HUES6 (cell line): ENCODE measurements around the gene EMC9.

Experiments
- H3K27ac ChIP-seq: 2 replicates; pipeline ENCODE4 v1.7.0; 2013; ENCODE audit warnings: low read depth, mild to moderate bottlenecking, low read length, inconsistent platforms
- H3K27me3 ChIP-seq: 2 replicates; pipeline ENCODE4 v1.6.1; 2013; ENCODE audit warnings: low read length; ENCODE audit not compliant: control insufficient read depth, insufficient read depth
- H3K36me3 ChIP-seq: 2 replicates; pipeline ENCODE4 v1.6.1; 2013; ENCODE audit warnings: low read length; ENCODE audit not compliant: control insufficient read depth, insufficient read depth
- H3K4me1 ChIP-seq: 2 replicates; pipeline ENCODE4 v1.6.1; 2013; ENCODE audit warnings: low read length; ENCODE audit not compliant: control insufficient read depth, insufficient read depth
- H3K4me3 ChIP-seq: 2 replicates; pipeline ENCODE4 v1.5.1; 2013; ENCODE audit warnings: low read depth, low read length
- H3K9ac ChIP-seq: one replicate; pipeline ENCODE4 v1.6.1; 2013; ENCODE audit warnings: mild to moderate bottlenecking, low read length
- H3K9me3 ChIP-seq: 2 replicates; pipeline ENCODE4 v1.6.1; 2013; ENCODE audit warnings: low read depth, low read length; ENCODE audit not compliant: control insufficient read depth, insufficient read depth

EMC9 gene

GRCh38 chr14:24146453-24146977, 5.1 kb upstream of the EMC9 start, which contains the start of gene PSME2:
Gene PSME2 (minus strand): TSS chr14:24146610. CDS start chr14:24146581, 29 bp downstream.
- peak within 1 kb of the TSS; percentile 90 for H3K4me3 ChIP-seq
- no peaks in the 10 kb centered on the region for H3K9me3 ChIP-seq
- no peaks in the 10 kb centered on the region for H3K27me3 ChIP-seq
- peak within 1 kb of the TSS; percentile 82 for H3K9ac ChIP-seq
- H3K27ac ChIP-seq: peak within 1 kb of the TSS; percentile 38; the same call in 1 of the 2 replicates
- peaks cover 37% of the 10 kb centered on the region for H3K36me3 ChIP-seq
- H3K4me1 ChIP-seq: peaks cover 14% of the 10 kb centered on the region

GRCh38 chr14:24145690-24146452, 4.5 kb upstream of the EMC9 start:
- H3K4me1 ChIP-seq: peaks cover 14% of the 10 kb centered on the region
- peaks cover 31% of the 10 kb centered on the region for H3K36me3 ChIP-seq
- H3K4me3 ChIP-seq: peak overlapping the region; percentile 90
- no peaks in the 10 kb centered on the region for H3K27me3 ChIP-seq
- no peak overlapping the region for H3K27ac ChIP-seq
- peak overlapping the region; percentile 82 for H3K9ac ChIP-seq
- no peaks in the 10 kb centered on the region for H3K9me3 ChIP-seq

GRCh38 chr14:24145219-24145618, 3.8 kb upstream of the EMC9 start:
- no peak overlapping the region for H3K4me3 ChIP-seq
- peaks cover 14% of the 10 kb centered on the region for H3K4me1 ChIP-seq
- no peak overlapping the region for H3K27ac ChIP-seq
- no peaks in the 10 kb centered on the region for H3K27me3 ChIP-seq
- no peaks in the 10 kb centered on the region for H3K9me3 ChIP-seq
- no peak overlapping the region for H3K9ac ChIP-seq
- H3K36me3 ChIP-seq: peaks cover 24% of the 10 kb centered on the region

GRCh38 chr14:24144451-24144850, 3.1 kb upstream of the EMC9 start:
- no peak overlapping the region for H3K9ac ChIP-seq
- no peak overlapping the region for H3K27ac ChIP-seq
- no peak overlapping the region for H3K4me3 ChIP-seq
- peaks cover 14% of the 10 kb centered on the region for H3K4me1 ChIP-seq
- no peaks in the 10 kb centered on the region for H3K27me3 ChIP-seq
- peaks cover 21% of the 10 kb centered on the region for H3K36me3 ChIP-seq
- no peaks in the 10 kb centered on the region for H3K9me3 ChIP-seq

GRCh38 chr14:24143511-24143910, 2.1 kb upstream of the EMC9 start:
- Histone ChIP-seq H3K9me3 (no peaks in the 10 kb centered on the region), H3K4me3 (no peak overlapping the region), H3K27me3 (no peaks in the 10 kb centered on the region), H3K36me3 (peaks cover 26% of the 10 kb centered on the region), H3K9ac (no peak overlapping the region), H3K27ac (no peak overlapping the region), H3K4me1 (peaks cover 13% of the 10 kb centered on the region)

- H3K9me3 ChIP-seq: no peaks in the 10 kb centered on the region
- H3K27me3 ChIP-seq: no peaks in the 10 kb centered on the region; the same call in 1 of the 2 replicates
- peak overlapping the region; percentile 24 for H3K4me3 ChIP-seq
- peaks cover 13% of the 10 kb centered on the region for H3K4me1 ChIP-seq
- no peak overlapping the region for H3K27ac ChIP-seq
- no peak overlapping the region for H3K9ac ChIP-seq
- peaks cover 35% of the 10 kb centered on the region for H3K36me3 ChIP-seq
Measured at GRCh38 chr14:24139272-24139934, 2.0 kb downstream of the EMC9 start.

GRCh38 chr14:24138396-24139271, 2.8 kb downstream of the EMC9 start:
- H3K4me1 ChIP-seq: peaks cover 13% of the 10 kb centered on the region
- no peaks in the 10 kb centered on the region; the same call in 1 of the 2 replicates for H3K27me3 ChIP-seq
- H3K4me3 ChIP-seq: no peak overlapping the region
- no peak overlapping the region for H3K9ac ChIP-seq
- peaks cover 27% of the 10 kb centered on the region for H3K36me3 ChIP-seq
- H3K9me3 ChIP-seq: no peaks in the 10 kb centered on the region
- no peak overlapping the region for H3K27ac ChIP-seq

- no peak overlapping the region for H3K27ac ChIP-seq
- H3K36me3 ChIP-seq: peaks cover 27% of the 10 kb centered on the region
- no peak overlapping the region for H3K9ac ChIP-seq
- H3K4me3 ChIP-seq: 0 out of 2 replicates have a peak overlapping the region, but pooled peaks have one; percentile 6
- no peaks in the 10 kb centered on the region for H3K9me3 ChIP-seq
- peaks cover 13% of the 10 kb centered on the region for H3K4me1 ChIP-seq
- no peaks in the 10 kb centered on the region; the same call in 1 of the 2 replicates for H3K27me3 ChIP-seq
Measured at GRCh38 chr14:24137529-24138395, 3.6 kb downstream of the EMC9 start.

GRCh38 chr14:24136684-24137528, 4.5 kb downstream of the EMC9 start:
- Histone ChIP-seq H3K27me3 (no peaks in the 10 kb centered on the region; the same call in 1 of the 2 replicates), H3K4me3 (peak overlapping the region; percentile 96), H3K9ac (peak overlapping the region; percentile 64), H3K27ac (no peak overlapping the region), H3K4me1 (peaks cover 10% of the 10 kb centered on the region), H3K36me3 (peaks cover 27% of the 10 kb centered on the region), H3K9me3 (no peaks in the 10 kb centered on the region)
